AG04450 (cell line): Measurements from ENCODE around the gene CACNA2D3. TPM values are rescaled to one million over a fixed set of nuclear protein-coding genes. Genes with fewer than 3 reads are reported as not detected.

Experiments
- CTCF ChIA-PET: fragments of 300-600, 350-600 bp; formaldehyde crosslinking; extraction: SDS; loops from one replicate; lab custom pipeline; 2022; ENCODE audit warnings: antibody characterized with exemption, inconsistent platforms; lab: Charles Lee
- POLR2A ChIA-PET: fragments of 350-600 bp; formaldehyde crosslinking; extraction: SDS; loops from one replicate; lab custom pipeline; 2021; ENCODE audit warnings: antibody characterized with exemption, inconsistent platforms; lab: Yijun Ruan, JAX
- DNase-seq: peaks from one replicate; pipeline ENCODE4 v3.0.0-alpha.2; 2011; ENCODE audit warnings: low read depth, low spot score
- H3K27ac ChIP-seq: one replicate; pipeline ENCODE4 v1.5.1; 2012; ENCODE audit warnings: low read depth, low read length, control low read depth
- H3K27me3 ChIP-seq: one replicate; pipeline ENCODE4 v1.6.0; 2012; ENCODE audit warnings: low read length; ENCODE audit not compliant: control insufficient read depth, insufficient read depth
- H3K4me3 ChIP-seq: 2 replicates; pipeline ENCODE4 v1.5.1; 2011; ENCODE audit warnings: mild to moderate bottlenecking, low read depth, low read length, control low read depth
- H3K9me3 ChIP-seq: 2 replicates; pipeline ENCODE4 v1.5.1; 2012; ENCODE audit warnings: low read length; ENCODE audit not compliant: control insufficient read depth, insufficient read depth
- CTCF ChIP-seq: IDR thresholded peaks from 2 replicates; pipeline ENCODE4 v1.5.1; 2011; ENCODE audit warnings: low read depth, low read length, control low read depth, inconsistent platforms
- polyA plus RNA-seq: library from polyadenylated mRNA; depleted of rRNA; stranded (reverse); fragments of >200 nt; gene quantifications from 2 replicates; pipeline ENCODE4 v1.2.3, GENCODE V29; 2011

CACNA2D3 gene
- polyA plus RNA-seq, 1 experiment, result 0.32 TPM

- Histone ChIP-seq H3K4me3 (no peak overlapping the region), H3K27me3 (peaks cover 3% of the 10 kb centered on the region), H3K27ac (no peak overlapping the region), H3K9me3 (peaks cover 5% of the 10 kb centered on the region)
- ChIA-PET CTCF (interaction anchor here (0.6 to 1.8 kb wide), 11 partner anchors 11 to 1664 kb away, joined by 3 to 9 read pairs (median 3); no protein-coding TSS in a partner anchor), POLR2A (no interaction called here)
- no peak for DNase-seq
- TF ChIP-seq CTCF, result no peak
Observed at GRCh38 chr3:54831112-54831511, 708.8 kb downstream of the CACNA2D3 start.

GRCh38 chr3:54832876-54833275, 710.5 kb downstream of the CACNA2D3 start:
- TF ChIP-seq CTCF, result no peak
- Histone ChIP-seq H3K9me3 (peaks cover 5% of the 10 kb centered on the region), H3K27ac (no peak overlapping the region), H3K27me3 (peaks cover 3% of the 10 kb centered on the region), H3K4me3 (no peak overlapping the region)
- POLR2A ChIA-PET, result no interaction called here
- no peak for DNase-seq
- CTCF ChIA-PET, result no interaction called here

- CTCF ChIA-PET, result no interaction called here
- POLR2A ChIA-PET, result no interaction called here
- TF ChIP-seq CTCF, result no peak
- Histone ChIP-seq H3K27ac (no peak overlapping the region), H3K4me3 (no peak overlapping the region), H3K27me3 (peaks cover 3% of the 10 kb centered on the region), H3K9me3 (peaks cover under 1% of the 10 kb centered on the region)
- DNase-seq, result no peak
Observed at GRCh38 chr3:54835701-54836100, 713.3 kb downstream of the CACNA2D3 start.

GRCh38 chr3:54836871-54837270, 714.5 kb downstream of the CACNA2D3 start:
- TF ChIP-seq CTCF, result no peak
- POLR2A ChIA-PET, result no interaction called here
- H3K4me3 ChIP-seq, result no peak overlapping the region
- no peak overlapping the region for H3K27ac ChIP-seq
- CTCF ChIA-PET, result no interaction called here
- no peaks in the 10 kb centered on the region for H3K9me3 ChIP-seq
- DNase-seq, result no peak
- peaks cover 3% of the 10 kb centered on the region for H3K27me3 ChIP-seq

GRCh38 chr3:54837964-54838363, 715.6 kb downstream of the CACNA2D3 start:
- no peak for DNase-seq
- Histone ChIP-seq H3K27me3 (peaks cover 3% of the 10 kb centered on the region), H3K9me3 (no peaks in the 10 kb centered on the region), H3K27ac (no peak overlapping the region), H3K4me3 (no peak overlapping the region)
- TF ChIP-seq CTCF, result peak; percentile 37
- ChIA-PET CTCF (interaction anchor here (0.5 to 1.4 kb wide), 9 partner anchors 8 to 1415 kb away, joined by 3 to 4 read pairs (median 3); no protein-coding TSS in a partner anchor), POLR2A (no interaction called here)
